ENCODE data around the gene USP33. TPM values are rescaled to one million over a fixed set of nuclear protein-coding genes. Genes with fewer than 3 reads are reported as not detected.
A peak's percentile ranks its signal among the peaks of the same experiment; 100 is the strongest.

The USP33 gene
- total and polyA plus RNA-seq, 2 of the 13 experiments (the other 11 are each of a cell fraction or from before 2014, with no cell fraction given) = 32.0 to 49.1 TPM

GRCh38 chr1:77682460-77683159 lies 77.0 kb downstream of the USP33 start, which contains the start of gene ZZZ3 (continued):
- TF ChIP-seq ZNF629 (CRISPR knock-in tag; conservative IDR thresholded peaks at IDR 0.05) (no peak), ZNF558 (CRISPR knock-in tag; IDR thresholded peaks at IDR 0.05; ENCODE audit: borderline replicate concordance) (no peak), SOX5 (CRISPR knock-in tag; IDR thresholded peaks at IDR 0.05; ENCODE audit: borderline replicate concordance) (no peak; the same call in 1 of the 2 replicates), ZNF136 (CRISPR knock-in tag; IDR thresholded peaks at IDR 0.05; ENCODE audit: low read depth) (no peak), SP2 (CRISPR knock-in tag; IDR thresholded peaks at IDR 0.05) (no peak), ETV6 (CRISPR knock-in tag; conservative IDR thresholded peaks at IDR 0.05) (no peak), FIP1L1 (IDR thresholded peaks at IDR 0.05; ENCODE audit: borderline replicate concordance, insufficient read depth, low read depth, low read length) (no peak), THAP9 (CRISPR knock-in tag; IDR thresholded peaks at IDR 0.05; ENCODE audit: borderline replicate concordance) (peak; percentile 38; the same call in 1 of the 2 replicates), ELF1 (CRISPR knock-in tag; IDR thresholded peaks at IDR 0.05) (peak; percentile 24; the same call in 1 of the 2 replicates), ZNF619 (CRISPR knock-in tag; IDR thresholded peaks at IDR 0.05) (no peak), NKX3-1 (CRISPR knock-in tag; IDR thresholded peaks at IDR 0.05) (no peak), JARID2 (CRISPR knock-in tag; IDR thresholded peaks at IDR 0.05; ENCODE audit: insufficient replicate concordance) (no peak), ZHX2 (IDR thresholded peaks at IDR 0.05; ENCODE audit: low read depth) (peak; percentile 54), ZHX2 (CRISPR knock-in tag; IDR thresholded peaks at IDR 0.05; ENCODE audit: borderline replicate concordance) (peak; percentile 35; the same call in 1 of the 2 replicates), ZSCAN22 (CRISPR knock-in tag; IDR thresholded peaks at IDR 0.05) (no peak), ZNF235 (CRISPR knock-in tag; IDR thresholded peaks at IDR 0.05; ENCODE audit: borderline replicate concordance) (0 out of 2 replicates have a peak, but pooled peaks have one; percentile 68), ARNT2 (CRISPR knock-in tag; IDR thresholded peaks at IDR 0.05; ENCODE audit: low read depth) (peak; percentile 74; the same call in 1 of the 2 replicates), ZNF180 (CRISPR knock-in tag; IDR thresholded peaks at IDR 0.05; ENCODE audit: borderline replicate concordance, low read depth) (no peak), KLF16 (CRISPR knock-in tag; IDR thresholded peaks at IDR 0.05) (peak in 1 of 2 experiments; percentile 60; a peak in 2 of 4 replicates), ZFX (CRISPR knock-in tag; IDR thresholded peaks at IDR 0.05; ENCODE audit: low read depth) (peak; percentile 63; the same call in 1 of the 2 replicates)
- TF ChIP-seq, protein P1, sequence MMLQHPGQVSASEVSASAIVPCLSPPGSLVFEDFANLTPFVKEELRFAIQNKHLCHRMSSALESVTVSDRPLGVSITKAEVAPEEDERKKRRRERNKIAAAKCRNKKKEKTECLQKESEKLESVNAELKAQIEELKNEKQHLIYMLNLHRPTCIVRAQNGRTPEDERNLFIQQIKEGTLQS (CRISPR knock-in tag; IDR thresholded peaks at IDR 0.05) = no peak
